Retinal pigment epithelial cell (primary cell): ENCODE measurements around the gene DNASE1L1.

Experiments
- DNase-seq: peaks from one replicate; pipeline ENCODE4 v3.0.0-alpha.2; 2010; ENCODE audit warnings: low read depth
- H3K4me3 ChIP-seq: 2 replicates; pipeline ENCODE4 v1.5.1; 2011; ENCODE audit warnings: mild to moderate bottlenecking, low read length, control low read depth, moderate library complexity
- CTCF ChIP-seq: conservative IDR thresholded peaks from 2 replicates; pipeline ENCODE4 v1.5.1; 2011; ENCODE audit warnings: low read depth, low read length, control low read depth, inconsistent platforms

The DNASE1L1 gene

GRCh38 chrX:154355094-154355775, 53.8 kb downstream of the DNASE1L1 start:
- no peak for TF ChIP-seq CTCF
- no peak overlapping the region for H3K4me3 ChIP-seq
- no peak for DNase-seq

GRCh38 chrX:154354516-154354915, 54.5 kb downstream of the DNASE1L1 start:
- H3K4me3 ChIP-seq = no peak overlapping the region
- no peak for TF ChIP-seq CTCF
- no peak for DNase-seq

GRCh38 chrX:154354013-154354412, 55.0 kb downstream of the DNASE1L1 start:
- TF ChIP-seq CTCF = no peak
- no peak for DNase-seq
- no peak overlapping the region for H3K4me3 ChIP-seq

- TF ChIP-seq CTCF = no peak
- DNase-seq = no peak
- H3K4me3 ChIP-seq = no peak overlapping the region
These were observed 55.7 kb downstream of the DNASE1L1 start for GRCh38 chrX:154353172-154353843.

- TF ChIP-seq CTCF = no peak
These were observed 56.6 kb downstream of the DNASE1L1 start for GRCh38 chrX:154352466-154352865.

GRCh38 chrX:154352012-154352401, 57.0 kb downstream of the DNASE1L1 start:
- DNase-seq = no peak
- no peak overlapping the region for H3K4me3 ChIP-seq
- no peak for TF ChIP-seq CTCF

More at GRCh38 chrX:154352466-154352865, 56.6 kb downstream of the DNASE1L1 start:
- no peak for DNase-seq
- H3K4me3 ChIP-seq = no peak overlapping the region
